ENCODE data around the gene ACSS1.

The ACSS1 gene

GRCh38 chr20:24970754-24971153 lies 87.2 kb downstream of the ACSS1 start:
- no peak for DNase-seq (ENCODE audit: low read depth)

- no peak for DNase-seq (ENCODE audit: low read depth)
Measured at GRCh38 chr20:24970030-24970553, 87.8 kb downstream of the ACSS1 start.

- no peak for DNase-seq (ENCODE audit: low read depth)
Measured at GRCh38 chr20:24969186-24970029, 88.5 kb downstream of the ACSS1 start.

- DNase-seq (ENCODE audit: low read depth), result no peak
Measured at GRCh38 chr20:24968278-24968800, 89.6 kb downstream of the ACSS1 start.

- no peak for DNase-seq (ENCODE audit: low read depth)
Measured at GRCh38 chr20:24966317-24967012, 91.5 kb downstream of the ACSS1 start.

- no peak for DNase-seq (ENCODE audit: low read depth)
Measured at GRCh38 chr20:24965065-24965919, 92.6 kb downstream of the ACSS1 start.

GRCh38 chr20:24964506-24964840 lies 93.5 kb downstream of the ACSS1 start:
- DNase-seq (ENCODE audit: low read depth), result no peak

- no peak for DNase-seq (ENCODE audit: low read depth)
Measured at GRCh38 chr20:24963672-24964505, 94.0 kb downstream of the ACSS1 start.

GRCh38 chr20:24962510-24962909 lies 95.4 kb downstream of the ACSS1 start:
- DNase-seq (ENCODE audit: low read depth), result no peak

GRCh38 chr20:24962182-24962492 lies 95.8 kb downstream of the ACSS1 start:
- no peak for DNase-seq (ENCODE audit: low read depth)

- DNase-seq (ENCODE audit: low read depth), result no peak
Measured at GRCh38 chr20:24961384-24962181, 96.4 kb downstream of the ACSS1 start.

- DNase-seq (ENCODE audit: low read depth), result no peak
Measured at GRCh38 chr20:24960861-24961260, 97.1 kb downstream of the ACSS1 start.

GRCh38 chr20:24960302-24960801 lies 97.6 kb downstream of the ACSS1 start:
- DNase-seq (ENCODE audit: low read depth), result no peak

GRCh38 chr20:24959591-24960301 lies 98.2 kb downstream of the ACSS1 start:
- no peak for DNase-seq (ENCODE audit: low read depth)

- DNase-seq (ENCODE audit: low read depth), result no peak
Measured at GRCh38 chr20:24958506-24959385, 99.2 kb downstream of the ACSS1 start.

- DNase-seq (ENCODE audit: low read depth), result no peak
Measured at GRCh38 chr20:24957326-24958016, 100.5 kb downstream of the ACSS1 start.
